Right renal pelvis (tissue), 4 donors: Measurements from ENCODE around the gene TNFRSF1A. TPM values are rescaled to one million over a fixed set of nuclear protein-coding genes. Genes with fewer than 3 reads are reported as not detected.
"Not testable (repeated sequence)": the region's sequence is repeated elsewhere in the genome, so short reads cannot be mapped to it uniquely, and the experiment has no call there.

Source experiments
- DNase-seq, 4 donors: peaks; one replicate each; pipeline ENCODE4 v3.0.0-alpha.2; 2013; ENCODE audit warnings: low read depth in 4 of 4, low spot score in 3 of 4, missing footprints in 1 of 4
- polyA plus RNA-seq, 4 donors: library from polyadenylated mRNA; unstranded; fragments of 120-200 nt; gene quantifications; one replicate each; pipeline ENCODE4 v1.2.1, GENCODE V29; 2013; ENCODE audit not compliant: insufficient read length in 4 of 4

Gene TNFRSF1A
- polyA plus RNA-seq, 4 donors: 103 to 118 (median 108) TPM

GRCh38 chr12:6358881-6359280, 17.0 kb upstream of the TNFRSF1A start:
- DNase-seq: no peak

DNA sequence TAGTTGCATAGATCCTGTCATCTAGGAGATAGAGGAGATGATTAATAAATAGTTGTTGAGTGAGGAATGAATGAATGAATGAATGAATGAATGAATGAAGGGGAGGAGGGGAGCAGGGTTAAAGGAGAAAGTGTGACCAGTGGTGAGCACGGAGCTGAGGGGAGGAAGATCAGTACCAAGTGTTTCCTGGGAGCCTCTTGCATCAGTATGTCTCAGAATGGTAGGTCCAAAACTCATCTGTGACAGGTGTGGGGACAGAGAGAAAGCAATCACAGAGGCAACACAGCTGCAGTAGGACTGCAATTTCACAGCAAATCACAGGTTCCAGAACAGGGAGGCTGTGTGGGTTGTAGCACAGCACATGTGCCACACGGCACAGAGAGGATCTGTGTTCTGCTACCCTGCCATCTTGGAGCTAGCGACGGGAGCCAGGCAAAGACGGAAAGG, 14.5 kb upstream of the TNFRSF1A start:
- DNase-seq: no peak

DNA sequence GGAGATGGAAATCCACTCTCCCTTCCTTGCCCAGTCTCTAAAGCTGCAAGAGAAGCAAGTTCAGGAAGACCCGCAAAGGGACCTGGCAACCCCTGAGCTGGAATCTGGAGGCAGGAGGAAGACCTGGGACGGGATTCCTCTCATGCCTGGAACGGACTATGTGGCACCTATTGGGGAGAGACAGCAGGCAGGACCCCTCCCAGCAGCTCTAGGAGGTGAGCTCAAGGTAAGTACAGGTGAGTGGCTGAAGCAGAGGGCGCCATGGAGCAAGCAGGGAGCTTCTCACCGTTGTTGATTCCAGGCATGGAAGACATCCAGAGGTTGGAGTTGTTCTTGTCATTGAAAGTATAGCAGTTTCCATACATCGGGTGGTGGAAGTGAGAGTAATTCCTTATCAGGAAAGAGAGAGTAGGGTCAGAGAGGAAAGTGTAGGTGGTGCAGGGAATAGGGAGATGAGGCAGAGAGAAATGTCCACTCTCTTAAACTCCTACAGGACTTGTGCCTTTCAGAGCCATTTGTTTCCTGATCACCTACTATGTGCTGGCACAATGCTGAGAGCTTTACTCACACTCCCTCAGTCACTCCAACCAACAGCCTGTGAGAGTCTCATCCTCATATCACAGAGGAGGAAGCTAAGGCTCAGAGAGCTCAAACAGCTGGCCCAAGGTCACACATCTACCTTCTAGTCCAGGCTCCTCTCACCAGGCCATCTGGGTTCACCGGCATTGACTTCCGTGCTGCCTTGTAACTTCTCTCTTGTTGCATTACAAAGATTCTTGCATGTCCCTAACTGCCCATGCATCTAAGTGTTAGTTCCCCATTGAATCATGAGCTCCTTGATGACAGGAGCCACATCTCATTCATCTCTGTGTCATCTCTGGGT, 13.9 kb upstream of the TNFRSF1A start:
- DNase-seq: no peak

GRCh38 chr12:6354495-6355393, 12.9 kb upstream of the TNFRSF1A start:
- DNase-seq: no peak

- no peak for DNase-seq
Observed at GRCh38 chr12:6352193-6353173, 10.6 kb upstream of the TNFRSF1A start.

GRCh38 chr12:6351622-6352021, 9.7 kb upstream of the TNFRSF1A start:
- DNase-seq: no peak

DNA sequence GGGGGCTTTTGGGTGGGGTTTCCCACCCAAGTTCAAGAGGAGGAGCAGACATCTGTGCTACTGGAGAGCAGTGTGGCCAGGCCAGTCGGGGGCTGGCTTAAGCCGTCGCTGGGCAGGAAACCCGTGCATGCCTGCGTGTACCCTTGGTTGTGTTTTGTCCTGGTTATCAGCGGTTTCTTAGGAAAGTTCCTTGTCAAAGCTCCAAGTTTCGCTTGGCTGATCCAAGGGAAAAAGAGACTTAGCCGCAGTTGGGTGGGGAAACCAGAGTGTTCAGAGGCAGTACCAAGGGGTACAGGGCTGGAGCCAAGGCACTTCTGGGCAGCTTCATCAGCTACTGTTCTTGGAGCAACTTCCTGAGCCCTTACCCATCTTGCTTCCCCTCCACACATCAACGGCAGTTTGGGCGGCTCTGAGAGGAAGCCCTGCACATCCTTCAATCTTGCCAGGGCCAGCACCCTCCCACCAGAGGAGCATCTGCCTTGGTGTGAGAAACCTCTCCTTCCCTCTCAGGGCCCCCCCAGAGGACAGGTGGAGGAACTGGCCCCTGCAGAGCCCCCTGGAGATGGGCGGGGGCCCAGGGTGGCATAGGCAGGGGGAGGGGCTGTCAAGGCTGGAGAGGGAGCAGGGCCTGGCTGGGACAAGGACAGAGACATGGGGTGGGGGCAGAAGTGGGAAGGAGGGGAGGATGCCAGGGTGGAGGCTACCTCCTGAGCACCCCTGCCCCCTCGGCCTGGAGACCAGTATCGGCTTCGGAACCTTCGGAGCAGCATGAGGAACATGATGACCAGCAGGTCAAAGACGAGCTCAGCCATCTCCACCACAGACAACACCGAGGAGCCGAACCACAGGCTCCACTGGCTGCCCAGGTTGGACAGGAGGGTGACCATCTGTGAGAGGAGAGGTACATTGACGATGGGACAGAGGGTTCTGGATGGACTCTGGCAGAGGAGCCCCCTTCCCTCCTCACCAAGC, 5.8 kb upstream of the TNFRSF1A start:
- DNase-seq: no peak

DNA sequence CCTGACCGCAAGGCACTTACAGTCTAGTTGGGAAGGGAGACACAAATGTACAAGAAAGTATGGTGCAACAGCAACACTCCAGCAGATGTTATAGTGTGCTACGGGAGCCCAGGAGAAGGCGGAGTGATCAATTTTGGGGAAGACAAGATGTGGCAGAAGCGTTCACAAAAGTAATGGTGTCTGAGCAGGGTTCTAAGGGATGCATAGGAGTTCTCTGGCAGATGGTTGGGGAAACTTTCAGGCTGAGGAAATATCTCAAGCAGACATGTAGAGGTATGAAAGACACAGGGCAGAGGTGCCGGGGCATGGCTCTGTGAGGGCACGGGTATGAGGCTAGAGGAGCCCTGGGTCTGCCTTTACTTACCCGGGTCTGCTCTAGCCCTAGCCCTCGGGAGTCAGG, 5.1 kb upstream of the TNFRSF1A start:
- no peak for DNase-seq

DNA sequence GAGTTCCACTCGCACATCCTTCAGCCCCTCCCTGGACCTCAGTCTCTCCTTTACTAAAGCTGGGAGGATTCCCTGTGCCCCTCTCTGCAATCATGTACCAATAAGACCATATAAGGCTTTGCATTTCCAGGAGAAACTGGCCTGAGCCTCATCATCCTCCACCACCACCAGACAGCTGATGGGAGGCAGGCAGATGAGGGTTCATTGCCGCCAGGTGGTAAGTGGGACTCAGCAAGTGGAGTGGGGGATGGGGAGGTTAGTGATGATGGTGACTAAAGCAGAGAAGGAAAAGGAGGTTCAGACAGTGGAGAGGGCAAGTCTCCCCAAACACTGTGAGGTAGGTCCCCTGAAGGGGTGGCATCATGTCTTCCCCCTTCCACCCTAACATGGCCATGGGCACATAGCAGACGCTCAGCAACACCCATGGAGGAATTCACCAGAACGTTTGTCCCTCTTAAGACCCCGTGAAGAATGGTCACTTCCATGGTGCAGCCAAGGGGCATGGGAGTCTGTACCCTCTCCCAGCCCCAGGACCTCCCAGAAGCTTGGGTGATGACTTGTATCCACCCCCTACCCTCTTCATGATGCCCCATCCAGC, 4.5 kb upstream of the TNFRSF1A start:
- no peak for DNase-seq

- DNase-seq: no peak
Observed at GRCh38 chr12:6345319-6346091, 3.6 kb upstream of the TNFRSF1A start.

GRCh38 chr12:6344101-6344660, 2.3 kb upstream of the TNFRSF1A start:
- not testable (repeated sequence) for DNase-seq

- no peak for DNase-seq
Observed at GRCh38 chr12:6343518-6343917, 1.6 kb upstream of the TNFRSF1A start.

- DNase-seq: no peak
Observed at GRCh38 chr12:6342140-6342889, 439 bp upstream of the TNFRSF1A start.

- DNase-seq: no peak
Observed at GRCh38 chr12:6340745-6341416, 995 bp downstream of the TNFRSF1A start.

DNA sequence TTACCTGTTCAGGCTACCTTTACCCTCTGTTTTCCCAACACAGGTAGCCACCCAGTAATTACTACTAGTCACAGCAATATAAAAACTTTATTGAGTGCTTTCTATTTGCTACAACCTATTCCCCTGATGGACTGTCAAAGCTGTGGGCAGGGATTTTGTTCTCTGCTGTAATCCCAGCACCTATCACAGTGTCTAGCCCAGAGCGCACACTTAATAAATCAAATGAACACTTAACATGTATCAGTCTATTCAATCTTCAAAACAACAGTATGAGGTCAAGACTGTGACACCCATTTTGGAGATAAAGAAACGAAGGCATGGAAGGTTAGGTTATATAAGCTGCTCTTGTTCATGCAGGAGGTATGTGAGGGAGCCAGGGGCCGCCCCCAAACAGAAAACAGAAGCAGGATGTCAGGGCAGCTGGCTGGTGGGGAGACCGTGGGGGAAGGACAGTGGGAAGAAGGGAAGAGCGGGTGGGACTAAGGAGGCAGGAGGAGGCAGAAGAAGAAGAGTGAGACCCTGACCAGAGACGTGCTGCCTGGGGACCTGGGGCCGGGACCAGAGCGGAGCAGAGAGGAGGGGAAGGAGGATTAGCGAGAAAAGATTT, 1.7 kb downstream of the TNFRSF1A start:
- DNase-seq: no peak

DNA sequence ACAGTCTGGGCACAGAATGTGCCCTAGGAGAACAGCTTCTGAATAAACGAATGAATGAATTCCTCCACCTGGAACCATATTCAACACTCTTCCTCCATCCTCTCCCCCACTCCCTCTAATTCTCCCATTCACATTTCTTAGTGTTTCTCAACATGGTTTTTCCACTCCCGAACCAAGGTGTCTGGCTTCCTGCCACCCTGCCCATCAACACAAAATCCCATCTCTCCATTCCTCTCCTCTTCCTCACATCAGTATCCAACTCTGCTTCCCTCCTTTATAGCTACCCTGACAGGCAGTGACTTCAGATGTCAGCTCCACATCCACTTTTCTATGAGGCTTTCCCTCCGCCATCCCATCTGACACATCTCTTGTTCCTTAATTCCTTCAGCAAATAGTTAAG, 2.9 kb downstream of the TNFRSF1A start:
- no peak for DNase-seq
